Iris pigment epithelial cell (primary cell): ENCODE measurements around the gene POLN.

Experiments used
- DNase-seq: peaks from one replicate; pipeline ENCODE4 v3.0.0-alpha.2; 2011; ENCODE audit warnings: low read depth

The POLN gene

GRCh38 chr4:2262145-2262943 is 20.4 kb upstream of the POLN start:
- DNase-seq = peak; percentile 100

GRCh38 chr4:2261853-2262144 is 19.9 kb upstream of the POLN start, which contains the start of gene MXD4:
TSS of gene MXD4 (minus strand) at chr4:2262109. CDS start at chr4:2261980, 129 bp downstream.
- no peak for DNase-seq

GRCh38 chr4:2261110-2261852 is 19.4 kb upstream of the POLN start:
- peak; percentile 51 for DNase-seq

GRCh38 chr4:2260344-2261109 is 18.6 kb upstream of the POLN start:
- no peak for DNase-seq

- no peak for DNase-seq
Measured at GRCh38 chr4:2259541-2260343, 17.8 kb upstream of the POLN start.

- DNase-seq = no peak
Measured at GRCh38 chr4:2259036-2259540, 17.2 kb upstream of the POLN start.

- DNase-seq = no peak
Measured at GRCh38 chr4:2258091-2259035, 16.4 kb upstream of the POLN start.

GRCh38 chr4:2257361-2258081 is 15.6 kb upstream of the POLN start:
- DNase-seq = no peak

GRCh38 chr4:2256781-2257191 is 14.9 kb upstream of the POLN start:
- no peak for DNase-seq

- no peak for DNase-seq
Measured at GRCh38 chr4:2256156-2256731, 14.3 kb upstream of the POLN start.

- peak; percentile 45 for DNase-seq
Measured at GRCh38 chr4:2255501-2256155, 13.7 kb upstream of the POLN start.

- DNase-seq = no peak
Measured at GRCh38 chr4:2254665-2255500, 13.0 kb upstream of the POLN start.

- DNase-seq = no peak
Measured at GRCh38 chr4:2253160-2254084, 11.5 kb upstream of the POLN start.

- no peak for DNase-seq
Measured at GRCh38 chr4:2252530-2253091, 10.7 kb upstream of the POLN start.

GRCh38 chr4:2251795-2252529 is 10.0 kb upstream of the POLN start:
- DNase-seq = no peak
